GM23338 (cell line): ENCODE data around the gene DCP1B. TPM values are rescaled to one million over a fixed set of nuclear protein-coding genes. Genes with fewer than 3 reads are reported as not detected.

Source experiments
- ATAC-seq: fragments of 200-7000 bp; cut with Tn5 transposase; 3 replicates; pipeline ENCODE4 v1.9.1; 2020
- DNase-seq: peaks from one replicate; pipeline ENCODE4 v3.0.0-alpha.2; 2015; ENCODE audit warnings: low spot score
- H2AFZ ChIP-seq: fragments of 200-600 bp; sonication (generic); 2 replicates; pipeline ENCODE4 v1.8.0; 2016; ENCODE audit warnings: antibody characterized with exemption, mild to moderate bottlenecking, moderate library complexity
- H3F3A ChIP-seq: fragments of 200-600 bp; sonication (generic); replicated peaks from 2 replicates; pipeline ENCODE4 v1.8.0; 2017; ENCODE audit warnings: antibody characterized with exemption, mixed run types, low read depth
- H3K27ac ChIP-seq: fragments of 200-600 bp; sonication (generic); 2 replicates; pipeline ENCODE4 v1.6.1; 2016; ENCODE audit warnings: low read depth
- H3K27me3 ChIP-seq: fragments of 200-600 bp; sonication (generic); 2 replicates; pipeline ENCODE4 v1.8.0; 2016; ENCODE audit warnings: mild to moderate bottlenecking, mixed run types, moderate library complexity; ENCODE audit not compliant: insufficient read depth
- H3K36me3 ChIP-seq: fragments of 200-600 bp; sonication (generic); 2 replicates; pipeline ENCODE4 v1.8.0; 2016; ENCODE audit warnings: mild to moderate bottlenecking; ENCODE audit not compliant: insufficient read depth
- H3K4me1 ChIP-seq: fragments of 200-600 bp; sonication (generic); 2 replicates; pipeline ENCODE4 v1.8.0; 2016; ENCODE audit warnings: mild to moderate bottlenecking, moderate library complexity; ENCODE audit not compliant: insufficient read depth
- H3K4me2 ChIP-seq: fragments of 200-600 bp; sonication (generic); 2 replicates; pipeline ENCODE4 v1.7.1; 2017; ENCODE audit warnings: mixed run types
- H3K4me3 ChIP-seq: fragments of 200-600 bp; sonication (generic); 2 replicates; pipeline ENCODE4 v1.6.1; 2016; ENCODE audit warnings: mixed run types
- H3K79me2 ChIP-seq: fragments of 200-600 bp; sonication (generic); replicated peaks from 2 replicates; pipeline ENCODE4 v1.8.0; 2017; ENCODE audit warnings: mild to moderate bottlenecking; ENCODE audit not compliant: insufficient read depth
- H3K9me2 ChIP-seq: fragments of 200-600 bp; sonication (generic); 2 replicates; pipeline ENCODE4 v1.8.0; 2017; ENCODE audit not compliant: insufficient read depth
- H4K20me1 ChIP-seq: fragments of 200-600 bp; sonication (generic); replicated peaks from 2 replicates; pipeline ENCODE4 v1.8.0; 2017; ENCODE audit warnings: mild to moderate bottlenecking; ENCODE audit not compliant: insufficient read depth
- H3K27ac Mint-ChIP-seq: 2 replicates; pipeline ENCODE4 v1.8.0; 2020; ENCODE audit warnings: inconsistent platforms, mild to moderate bottlenecking, moderate library complexity, mixed read lengths
- H3K27me3 Mint-ChIP-seq: 3 replicates; pipeline ENCODE4 v1.8.0; 2022; ENCODE audit warnings: low read depth, mild to moderate bottlenecking, moderate library complexity, mixed read lengths, inconsistent platforms; ENCODE audit not compliant: insufficient read depth, poor library complexity
- H3K36me3 Mint-ChIP-seq: 3 replicates; pipeline ENCODE4 v1.8.0; 2021; ENCODE audit warnings: low read depth, mild to moderate bottlenecking, inconsistent platforms, moderate library complexity, mixed read lengths
- H3K4me1 Mint-ChIP-seq: 3 replicates; pipeline ENCODE4 v1.8.0; 2020; ENCODE audit warnings: mild to moderate bottlenecking, inconsistent platforms, mixed read lengths
- H3K4me3 Mint-ChIP-seq: 3 replicates; pipeline ENCODE4 v1.8.0; 2021; ENCODE audit warnings: moderate library complexity, mild to moderate bottlenecking, inconsistent platforms, mixed read lengths
- H3K9me3 Mint-ChIP-seq: 3 replicates; pipeline ENCODE4 v1.8.0; 2020; ENCODE audit warnings: moderate library complexity, mild to moderate bottlenecking, inconsistent platforms, mixed read lengths
- CREB1 ChIP-seq: fragments of 250-450 bp; sonication (Bioruptor Pico); IDR thresholded peaks from 2 replicates; pipeline ENCODE4 v1.5.0; 2020; ENCODE audit warnings: low read depth, mild to moderate bottlenecking, moderate library complexity
- EZH2 ChIP-seq: fragments of 200-600 bp; sonication (generic); IDR thresholded peaks from one replicate; pipeline ENCODE4 v1.8.0; 2017; ENCODE audit warnings: antibody characterized with exemption, mild to moderate bottlenecking, low read depth; ENCODE audit not compliant: unreplicated experiment
- NANOG ChIP-seq: IDR thresholded peaks from 2 replicates; pipeline ENCODE4 v1.6.1; 2016; ENCODE audit warnings: antibody characterized with exemption, borderline replicate concordance
- POLR2AphosphoS5 ChIP-seq: IDR thresholded peaks from 2 replicates; pipeline ENCODE4 v1.6.1; 2016; ENCODE audit warnings: antibody characterized with exemption, low read depth
- STAT1 ChIP-seq: IDR thresholded peaks from one replicate; pipeline ENCODE4 v1.6.1; 2016; ENCODE audit warnings: antibody characterized with exemption; ENCODE audit not compliant: unreplicated experiment
- ZNF114 ChIP-seq: fragments of 250-450 bp; sonication (Bioruptor Pico); IDR thresholded peaks from 2 replicates; pipeline ENCODE4 v1.5.0; 2020; ENCODE audit warnings: mild to moderate bottlenecking, moderate library complexity
- polyA plus RNA-seq: library from polyadenylated mRNA; unstranded; fragments of >200 nt; fragmentation: Nextera tagmentation; extraction: Ambion mirVana; gene quantifications from 2 replicates; pipeline ENCODE4 v1.2.1, GENCODE V29; 2016
- total RNA-seq: library from RNA; depleted of rRNA; stranded (reverse); fragments of >200 nt; shearing (Covaris generic); gene quantifications from 2 replicates; pipeline ENCODE4 v1.2.3, GENCODE V29; 2014
- TF ChIP-seq, protein P1 (sequence below): fragments of 250-450 bp; sonication (Bioruptor Pico); IDR thresholded peaks from 2 replicates; pipeline ENCODE4 v1.5.0; 2020; ENCODE audit warnings: mild to moderate bottlenecking, moderate library complexity
- TF ChIP-seq, protein P2 (sequence below): IDR thresholded peaks from one replicate; pipeline ENCODE4 v1.6.1; 2018; ENCODE audit warnings: antibody characterized with exemption; ENCODE audit not compliant: unreplicated experiment
- TF ChIP-seq, protein P3 (sequence below): IDR thresholded peaks from 2 replicates; pipeline ENCODE4 v1.6.1; 2016; ENCODE audit warnings: antibody characterized with exemption
- TF ChIP-seq, protein P4 (sequence below), 2 experiments: fragments of 200-600 bp in 1 of 2; sonication (generic) in 1 of 2; conservative IDR thresholded peaks; 2 replicates each; pipeline versions ENCODE4 v1.5.1 to v1.6.1; 2016 to 2017; ENCODE audit warnings: antibody characterized with exemption in 2 of 2, low read depth in 2 of 2, mild to moderate bottlenecking in 2 of 2, moderate library complexity in 1 of 2

The DCP1B gene
- total and polyA plus RNA-seq, 2 experiments from 2014 or later, result 24.4 to 29.8 TPM

DNA sequence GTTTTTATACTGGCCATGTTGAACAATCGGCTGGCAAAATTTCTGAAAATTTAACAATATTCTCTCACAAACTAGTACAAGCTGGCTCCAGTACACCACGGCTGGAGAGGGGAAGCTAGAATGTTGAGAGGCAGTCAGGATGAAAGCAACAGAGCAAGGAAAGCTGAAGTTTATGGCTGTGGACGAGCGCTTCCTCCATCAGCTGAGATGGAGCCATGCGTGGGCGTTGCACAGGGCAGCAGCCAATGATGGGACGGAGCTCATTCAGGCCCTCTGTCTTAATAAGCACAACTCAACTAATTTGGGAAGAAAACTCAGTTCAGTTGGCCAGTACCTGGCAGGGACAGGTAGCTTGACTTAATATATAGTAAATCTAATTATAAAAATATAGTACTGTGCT, 14.1 kb upstream of the DCP1B start:
- H3K4me3 ChIP-seq, result no peak overlapping the region
- Mint-ChIP-seq H3K27me3 (peaks cover 2% of the 10 kb centered on the region), H3K36me3 (no peaks in the 10 kb centered on the region), H3K27ac (no peak overlapping the region), H3K9me3 (no peaks in the 10 kb centered on the region; the same call in 2 of the 3 replicates), H3K4me1 (peaks cover 17% of the 10 kb centered on the region), H3K4me3 (no peak overlapping the region)
- no peaks in the 10 kb centered on the region for H3K79me2 ChIP-seq
- no peaks in the 10 kb centered on the region for H3K27me3 ChIP-seq
- ATAC-seq (no peak), DNase-seq (no peak)
- no peak overlapping the region for H3K27ac ChIP-seq
- no peaks in the 10 kb centered on the region for H3K9me2 ChIP-seq
- TF ChIP-seq, protein P1, sequence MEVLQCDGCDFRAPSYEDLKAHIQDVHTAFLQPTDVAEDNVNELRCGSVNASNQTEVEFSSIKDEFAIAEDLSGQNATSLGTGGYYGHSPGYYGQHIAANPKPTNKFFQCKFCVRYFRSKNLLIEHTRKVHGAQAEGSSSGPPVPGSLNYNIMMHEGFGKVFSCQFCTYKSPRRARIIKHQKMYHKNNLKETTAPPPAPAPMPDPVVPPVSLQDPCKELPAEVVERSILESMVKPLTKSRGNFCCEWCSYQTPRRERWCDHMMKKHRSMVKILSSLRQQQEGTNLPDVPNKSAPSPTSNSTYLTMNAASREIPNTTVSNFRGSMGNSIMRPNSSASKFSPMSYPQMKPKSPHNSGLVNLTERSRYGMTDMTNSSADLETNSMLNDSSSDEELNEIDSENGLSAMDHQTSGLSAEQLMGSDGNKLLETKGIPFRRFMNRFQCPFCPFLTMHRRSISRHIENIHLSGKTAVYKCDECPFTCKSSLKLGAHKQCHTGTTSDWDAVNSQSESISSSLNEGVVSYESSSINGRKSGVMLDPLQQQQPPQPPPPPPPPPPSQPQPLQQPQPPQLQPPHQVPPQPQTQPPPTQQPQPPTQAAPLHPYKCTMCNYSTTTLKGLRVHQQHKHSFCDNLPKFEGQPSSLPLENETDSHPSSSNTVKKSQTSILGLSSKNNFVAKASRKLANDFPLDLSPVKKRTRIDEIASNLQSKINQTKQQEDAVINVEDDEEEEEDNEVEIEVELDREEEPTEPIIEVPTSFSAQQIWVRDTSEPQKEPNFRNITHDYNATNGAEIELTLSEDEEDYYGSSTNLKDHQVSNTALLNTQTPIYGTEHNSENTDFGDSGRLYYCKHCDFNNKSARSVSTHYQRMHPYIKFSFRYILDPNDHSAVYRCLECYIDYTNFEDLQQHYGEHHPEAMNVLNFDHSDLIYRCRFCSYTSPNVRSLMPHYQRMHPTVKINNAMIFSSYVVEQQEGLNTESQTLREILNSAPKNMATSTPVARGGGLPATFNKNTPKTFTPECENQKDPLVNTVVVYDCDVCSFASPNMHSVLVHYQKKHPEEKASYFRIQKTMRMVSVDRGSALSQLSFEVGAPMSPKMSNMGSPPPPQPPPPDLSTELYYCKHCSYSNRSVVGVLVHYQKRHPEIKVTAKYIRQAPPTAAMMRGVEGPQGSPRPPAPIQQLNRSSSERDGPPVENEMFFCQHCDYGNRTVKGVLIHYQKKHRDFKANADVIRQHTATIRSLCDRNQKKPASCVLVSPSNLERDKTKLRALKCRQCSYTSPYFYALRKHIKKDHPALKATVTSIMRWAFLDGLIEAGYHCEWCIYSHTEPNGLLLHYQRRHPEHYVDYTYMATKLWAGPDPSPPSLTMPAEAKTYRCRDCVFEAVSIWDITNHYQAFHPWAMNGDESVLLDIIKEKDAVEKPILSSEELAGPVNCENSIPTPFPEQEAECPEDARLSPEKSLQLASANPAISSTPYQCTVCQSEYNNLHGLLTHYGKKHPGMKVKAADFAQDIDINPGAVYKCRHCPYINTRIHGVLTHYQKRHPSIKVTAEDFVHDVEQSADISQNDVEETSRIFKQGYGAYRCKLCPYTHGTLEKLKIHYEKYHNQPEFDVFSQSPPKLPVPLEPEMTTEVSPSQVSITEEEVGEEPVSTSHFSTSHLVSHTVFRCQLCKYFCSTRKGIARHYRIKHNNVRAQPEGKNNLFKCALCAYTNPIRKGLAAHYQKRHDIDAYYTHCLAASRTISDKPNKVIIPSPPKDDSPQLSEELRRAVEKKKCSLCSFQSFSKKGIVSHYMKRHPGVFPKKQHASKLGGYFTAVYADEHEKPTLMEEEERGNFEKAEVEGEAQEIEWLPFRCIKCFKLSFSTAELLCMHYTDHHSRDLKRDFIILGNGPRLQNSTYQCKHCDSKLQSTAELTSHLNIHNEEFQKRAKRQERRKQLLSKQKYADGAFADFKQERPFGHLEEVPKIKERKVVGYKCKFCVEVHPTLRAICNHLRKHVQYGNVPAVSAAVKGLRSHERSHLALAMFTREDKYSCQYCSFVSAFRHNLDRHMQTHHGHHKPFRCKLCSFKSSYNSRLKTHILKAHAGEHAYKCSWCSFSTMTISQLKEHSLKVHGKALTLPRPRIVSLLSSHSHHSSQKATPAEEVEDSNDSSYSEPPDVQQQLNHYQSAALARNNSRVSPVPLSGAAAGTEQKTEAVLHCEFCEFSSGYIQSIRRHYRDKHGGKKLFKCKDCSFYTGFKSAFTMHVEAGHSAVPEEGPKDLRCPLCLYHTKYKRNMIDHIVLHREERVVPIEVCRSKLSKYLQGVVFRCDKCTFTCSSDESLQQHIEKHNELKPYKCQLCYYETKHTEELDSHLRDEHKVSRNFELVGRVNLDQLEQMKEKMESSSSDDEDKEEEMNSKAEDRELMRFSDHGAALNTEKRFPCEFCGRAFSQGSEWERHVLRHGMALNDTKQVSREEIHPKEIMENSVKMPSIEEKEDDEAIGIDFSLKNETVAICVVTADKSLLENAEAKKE (CRISPR knock-in tag), result no peak
- TF ChIP-seq NANOG (no peak), CREB1 (no peak), EZH2 (no peak), STAT1 (no peak), ZNF114 (CRISPR knock-in tag) (no peak), POLR2AphosphoS5 (no peak)
- TF ChIP-seq, protein P2, sequence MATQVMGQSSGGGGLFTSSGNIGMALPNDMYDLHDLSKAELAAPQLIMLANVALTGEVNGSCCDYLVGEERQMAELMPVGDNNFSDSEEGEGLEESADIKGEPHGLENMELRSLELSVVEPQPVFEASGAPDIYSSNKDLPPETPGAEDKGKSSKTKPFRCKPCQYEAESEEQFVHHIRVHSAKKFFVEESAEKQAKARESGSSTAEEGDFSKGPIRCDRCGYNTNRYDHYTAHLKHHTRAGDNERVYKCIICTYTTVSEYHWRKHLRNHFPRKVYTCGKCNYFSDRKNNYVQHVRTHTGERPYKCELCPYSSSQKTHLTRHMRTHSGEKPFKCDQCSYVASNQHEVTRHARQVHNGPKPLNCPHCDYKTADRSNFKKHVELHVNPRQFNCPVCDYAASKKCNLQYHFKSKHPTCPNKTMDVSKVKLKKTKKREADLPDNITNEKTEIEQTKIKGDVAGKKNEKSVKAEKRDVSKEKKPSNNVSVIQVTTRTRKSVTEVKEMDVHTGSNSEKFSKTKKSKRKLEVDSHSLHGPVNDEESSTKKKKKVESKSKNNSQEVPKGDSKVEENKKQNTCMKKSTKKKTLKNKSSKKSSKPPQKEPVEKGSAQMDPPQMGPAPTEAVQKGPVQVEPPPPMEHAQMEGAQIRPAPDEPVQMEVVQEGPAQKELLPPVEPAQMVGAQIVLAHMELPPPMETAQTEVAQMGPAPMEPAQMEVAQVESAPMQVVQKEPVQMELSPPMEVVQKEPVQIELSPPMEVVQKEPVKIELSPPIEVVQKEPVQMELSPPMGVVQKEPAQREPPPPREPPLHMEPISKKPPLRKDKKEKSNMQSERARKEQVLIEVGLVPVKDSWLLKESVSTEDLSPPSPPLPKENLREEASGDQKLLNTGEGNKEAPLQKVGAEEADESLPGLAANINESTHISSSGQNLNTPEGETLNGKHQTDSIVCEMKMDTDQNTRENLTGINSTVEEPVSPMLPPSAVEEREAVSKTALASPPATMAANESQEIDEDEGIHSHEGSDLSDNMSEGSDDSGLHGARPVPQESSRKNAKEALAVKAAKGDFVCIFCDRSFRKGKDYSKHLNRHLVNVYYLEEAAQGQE, result no peak
- TF ChIP-seq, protein P3, sequence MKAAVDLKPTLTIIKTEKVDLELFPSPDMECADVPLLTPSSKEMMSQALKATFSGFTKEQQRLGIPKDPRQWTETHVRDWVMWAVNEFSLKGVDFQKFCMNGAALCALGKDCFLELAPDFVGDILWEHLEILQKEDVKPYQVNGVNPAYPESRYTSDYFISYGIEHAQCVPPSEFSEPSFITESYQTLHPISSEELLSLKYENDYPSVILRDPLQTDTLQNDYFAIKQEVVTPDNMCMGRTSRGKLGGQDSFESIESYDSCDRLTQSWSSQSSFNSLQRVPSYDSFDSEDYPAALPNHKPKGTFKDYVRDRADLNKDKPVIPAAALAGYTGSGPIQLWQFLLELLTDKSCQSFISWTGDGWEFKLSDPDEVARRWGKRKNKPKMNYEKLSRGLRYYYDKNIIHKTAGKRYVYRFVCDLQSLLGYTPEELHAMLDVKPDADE, result no peak
- TF ChIP-seq, protein P4, sequence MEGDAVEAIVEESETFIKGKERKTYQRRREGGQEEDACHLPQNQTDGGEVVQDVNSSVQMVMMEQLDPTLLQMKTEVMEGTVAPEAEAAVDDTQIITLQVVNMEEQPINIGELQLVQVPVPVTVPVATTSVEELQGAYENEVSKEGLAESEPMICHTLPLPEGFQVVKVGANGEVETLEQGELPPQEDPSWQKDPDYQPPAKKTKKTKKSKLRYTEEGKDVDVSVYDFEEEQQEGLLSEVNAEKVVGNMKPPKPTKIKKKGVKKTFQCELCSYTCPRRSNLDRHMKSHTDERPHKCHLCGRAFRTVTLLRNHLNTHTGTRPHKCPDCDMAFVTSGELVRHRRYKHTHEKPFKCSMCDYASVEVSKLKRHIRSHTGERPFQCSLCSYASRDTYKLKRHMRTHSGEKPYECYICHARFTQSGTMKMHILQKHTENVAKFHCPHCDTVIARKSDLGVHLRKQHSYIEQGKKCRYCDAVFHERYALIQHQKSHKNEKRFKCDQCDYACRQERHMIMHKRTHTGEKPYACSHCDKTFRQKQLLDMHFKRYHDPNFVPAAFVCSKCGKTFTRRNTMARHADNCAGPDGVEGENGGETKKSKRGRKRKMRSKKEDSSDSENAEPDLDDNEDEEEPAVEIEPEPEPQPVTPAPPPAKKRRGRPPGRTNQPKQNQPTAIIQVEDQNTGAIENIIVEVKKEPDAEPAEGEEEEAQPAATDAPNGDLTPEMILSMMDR (conservative IDR thresholded peaks at IDR 0.05; ENCODE audit: low read depth in 2 of 2), result no peak
- H3K4me2 ChIP-seq, result no peak overlapping the region
- no peaks in the 10 kb centered on the region for H3K36me3 ChIP-seq
- no peaks in the 10 kb centered on the region for H4K20me1 ChIP-seq
- no peaks in the 10 kb centered on the region for H3F3A ChIP-seq
- H2AFZ ChIP-seq, result peak overlapping the region; percentile 65; the same call in 1 of the 2 replicates
- H3K4me1 ChIP-seq, result peaks cover 3% of the 10 kb centered on the region; the same call in 1 of the 2 replicates
